ENCODE results near the gene NRSN2. TPM values are rescaled to one million over a fixed set of nuclear protein-coding genes. Genes with fewer than 3 reads are reported as not detected.

The NRSN2 gene
- total RNA-seq, 6 donors from 2014 or later: 13.6 to 30.8 (median 25.6) TPM

DNA sequence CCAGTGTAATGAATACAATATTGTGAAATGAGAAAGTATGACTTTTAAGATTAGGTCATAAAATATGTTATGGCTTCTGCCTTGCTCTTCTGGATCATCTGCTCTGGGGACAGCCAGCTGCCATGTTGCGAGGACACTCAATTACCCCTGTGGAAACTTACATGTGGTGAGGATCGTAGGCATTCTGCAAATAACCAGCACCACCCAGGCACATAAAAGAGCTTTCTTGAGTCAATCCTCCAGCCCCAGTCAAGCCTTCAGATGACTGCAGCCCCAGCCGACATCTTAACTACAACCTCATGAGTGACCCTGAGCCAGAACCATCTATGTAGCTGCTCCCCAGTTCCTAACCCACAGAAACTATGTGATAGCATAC is 56.7 kb downstream of the NRSN2 start:
- no peak for ATAC-seq (ENCODE audit: low FRiP score in 2 of 2)
- DNase-seq: no peak
- Histone ChIP-seq H3K4me3 (no peak overlapping the region), H3K9me3 (no peaks in the 10 kb centered on the region), H3K27ac (no peak overlapping the region), H3K27me3 (no peaks in the 10 kb centered on the region), H3K4me1 (peaks cover 6 to 10% (median 7%) of the 10 kb centered on the region in 4 donors), H3K36me3 (no peaks in the 10 kb centered on the region)
- TF ChIP-seq EP300 (IDR thresholded peaks at IDR 0.05) (no peak), POLR2AphosphoS5 (IDR thresholded peaks at IDR 0.05) (no peak), POLR2A (IDR thresholded peaks at IDR 0.05) (no peak)
- TF ChIP-seq, protein P1, sequence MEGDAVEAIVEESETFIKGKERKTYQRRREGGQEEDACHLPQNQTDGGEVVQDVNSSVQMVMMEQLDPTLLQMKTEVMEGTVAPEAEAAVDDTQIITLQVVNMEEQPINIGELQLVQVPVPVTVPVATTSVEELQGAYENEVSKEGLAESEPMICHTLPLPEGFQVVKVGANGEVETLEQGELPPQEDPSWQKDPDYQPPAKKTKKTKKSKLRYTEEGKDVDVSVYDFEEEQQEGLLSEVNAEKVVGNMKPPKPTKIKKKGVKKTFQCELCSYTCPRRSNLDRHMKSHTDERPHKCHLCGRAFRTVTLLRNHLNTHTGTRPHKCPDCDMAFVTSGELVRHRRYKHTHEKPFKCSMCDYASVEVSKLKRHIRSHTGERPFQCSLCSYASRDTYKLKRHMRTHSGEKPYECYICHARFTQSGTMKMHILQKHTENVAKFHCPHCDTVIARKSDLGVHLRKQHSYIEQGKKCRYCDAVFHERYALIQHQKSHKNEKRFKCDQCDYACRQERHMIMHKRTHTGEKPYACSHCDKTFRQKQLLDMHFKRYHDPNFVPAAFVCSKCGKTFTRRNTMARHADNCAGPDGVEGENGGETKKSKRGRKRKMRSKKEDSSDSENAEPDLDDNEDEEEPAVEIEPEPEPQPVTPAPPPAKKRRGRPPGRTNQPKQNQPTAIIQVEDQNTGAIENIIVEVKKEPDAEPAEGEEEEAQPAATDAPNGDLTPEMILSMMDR (IDR thresholded peaks at IDR 0.05): no peak
- 97 to 100% methylated on average over 3 of the region's 3 CpGs for WGBS, 2 donors

DNA sequence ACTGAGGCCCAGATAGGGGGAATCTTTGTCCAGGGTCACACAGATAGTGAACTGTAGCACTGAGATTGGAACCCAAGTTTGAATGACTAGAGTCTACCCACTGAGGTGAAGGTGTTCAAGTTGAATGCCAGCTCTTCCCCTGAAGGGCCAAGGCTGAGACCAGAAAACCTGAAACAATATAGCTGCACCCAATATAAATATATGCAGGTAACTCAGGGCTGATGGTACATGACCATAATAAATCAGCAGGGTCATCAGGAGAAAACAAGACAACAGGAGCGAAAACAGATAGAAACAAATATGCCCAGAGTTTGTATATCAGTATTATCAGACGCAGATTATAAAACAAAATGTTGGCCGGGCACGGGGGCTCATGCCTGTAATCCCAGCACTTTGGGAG is 57.2 kb downstream of the NRSN2 start:
- no peak for ATAC-seq (ENCODE audit: low FRiP score in 2 of 2)
- DNase-seq: no peak
- H3K27ac ChIP-seq: no peak overlapping the region
- TF ChIP-seq POLR2A (IDR thresholded peaks at IDR 0.05): no peak
- no peak for TF ChIP-seq EP300 (IDR thresholded peaks at IDR 0.05)
- 96 to 97% methylated on average over 4 of the region's 4 CpGs for WGBS, 2 donors
- no peak overlapping the region for H3K4me3 ChIP-seq
- H3K9me3 ChIP-seq: no peaks in the 10 kb centered on the region
- no peaks in the 10 kb centered on the region for H3K27me3 ChIP-seq
- peaks cover 8 to 14% (median 10%) of the 10 kb centered on the region in 4 donors for H3K4me1 ChIP-seq
- no peaks in the 10 kb centered on the region for H3K36me3 ChIP-seq

Other genes starting within 250 kb of the NRSN2 start
- not detected for gene DEFB126, start 204.5 kb upstream of the NRSN2 start, total RNA-seq
- gene DEFB127, start 189.7 kb upstream of the NRSN2 start, total RNA-seq: not detected
- not detected for gene DEFB128, start 157.4 kb upstream of the NRSN2 start, total RNA-seq
- not detected for gene DEFB129, start 119.9 kb upstream of the NRSN2 start, total RNA-seq
- not detected for gene DEFB132, start 89.4 kb upstream of the NRSN2 start, total RNA-seq
- gene C20orf96, start 56.4 kb upstream of the NRSN2 start, total RNA-seq: 10 to 100 TPM in 3 of 6 donors, 1 to 10 TPM in 3; 3.0 to 31.4 (median 10.3) TPM
- 10 to 100 TPM; 14.2 to 18.5 (median 17.3) TPM for gene ZCCHC3, start 49.5 kb upstream of the NRSN2 start, total RNA-seq
- gene SOX12, start 21.6 kb upstream of the NRSN2 start, total RNA-seq: 10 to 100 TPM in 2 of 6 donors, 1 to 10 TPM in 4; 3.8 to 13.5 (median 7.6) TPM
- gene TRIB3, start 33.6 kb downstream of the NRSN2 start, total RNA-seq: 10 to 100 TPM; 11.5 to 39.0 (median 24.7) TPM
- gene RBCK1, start 61.2 kb downstream of the NRSN2 start, total RNA-seq: 100 to 1,000 TPM in 3 of 6 donors, 10 to 100 TPM in 3; 63.4 to 179 (median 109) TPM
- 10 to 100 TPM; 35.5 to 59.7 (median 37.5) TPM for gene TBC1D20, start 115.4 kb downstream of the NRSN2 start, total RNA-seq
- gene CSNK2A1, start 196.7 kb downstream of the NRSN2 start, total RNA-seq: 100 to 1,000 TPM in 1 of 6 donors, 10 to 100 TPM in 5; 54.4 to 111 (median 79.8) TPM